Common myeloid progenitor, CD34-positive (primary cell): ENCODE data around the gene KLF3.
A peak's percentile ranks its signal among the peaks of the same experiment; 100 is the strongest.

Experiments
- CTCF ChIA-PET: fragments of 350-600 bp; sonication (Branson Sonifier 250); formaldehyde crosslinking; loops from one replicate; lab custom pipeline; 2021; ENCODE audit warnings: antibody characterized with exemption; lab: Charles Lee
- POLR2A ChIA-PET: fragments of 350-600 bp; sonication (Branson Sonifier 250); formaldehyde crosslinking; loops from one replicate; lab custom pipeline; 2021; ENCODE audit warnings: antibody characterized with exemption; lab: Charles Lee
- DNase-seq, 3 donors: peaks; one replicate each; pipeline versions ENCODE4 v3.0.0 to v3.0.0-alpha.2; 2013
- H3K27ac ChIP-seq, 2 experiments: 1 replicate in 1 of 2; 2 replicates in 1 of 2; pipeline ENCODE4 v1.7.0; 2013; ENCODE audit warnings: inconsistent platforms in 2 of 2, low read length in 2 of 2, mild to moderate bottlenecking in 2 of 2, low read depth in 1 of 2, moderate library complexity in 1 of 2; ENCODE audit not compliant: severe bottlenecking in 2 of 2, insufficient read depth in 1 of 2, poor library complexity in 1 of 2
- H3K27me3 ChIP-seq, 5 experiments: replicated peaks in 2 of 5; 1 replicate in 3 of 5; 2 replicates in 2 of 5; pipeline versions ENCODE4 v1.6.1 to v1.7.0; 2013; ENCODE audit warnings: low read length in 4 of 5, mild to moderate bottlenecking in 2 of 5, moderate library complexity in 2 of 5, inconsistent platforms in 1 of 5; ENCODE audit not compliant: insufficient read depth in 5 of 5, control insufficient read depth in 4 of 5
- H3K36me3 ChIP-seq, 4 experiments: 1 replicate in 2 of 4; 2 replicates in 2 of 4; pipeline versions ENCODE4 v1.6.1 to v1.7.0; 2013; ENCODE audit warnings: low read length in 3 of 4, control low read depth in 1 of 4, mild to moderate bottlenecking in 1 of 4; ENCODE audit not compliant: control insufficient read depth in 4 of 4, insufficient read depth in 4 of 4
- H3K4me1 ChIP-seq, 4 experiments: 1 replicate in 3 of 4; 2 replicates in 1 of 4; pipeline versions ENCODE4 v1.6.1 to v1.7.1; 2013; ENCODE audit warnings: low read length in 3 of 4, mild to moderate bottlenecking in 3 of 4, control low read depth in 1 of 4, inconsistent platforms in 1 of 4, moderate library complexity in 1 of 4; ENCODE audit not compliant: control insufficient read depth in 4 of 4, insufficient read depth in 4 of 4; ENCODE audit errors: control extremely low read depth in 1 of 4
- H3K4me3 ChIP-seq, 7 experiments: 1 replicate in 4 of 7; 2 replicates in 3 of 7; pipeline versions ENCODE4 v1.5.1 to v1.7.0; 2013; ENCODE audit warnings: mild to moderate bottlenecking in 7 of 7, low read length in 6 of 7, moderate library complexity in 6 of 7, inconsistent platforms in 2 of 7, low read depth in 2 of 7, control low read depth in 1 of 7; ENCODE audit not compliant: insufficient read depth in 4 of 7, control insufficient read depth in 1 of 7; ENCODE audit errors: extremely low read depth in 1 of 7
- H3K9me3 ChIP-seq, 5 experiments: 1 replicate in 4 of 5; 2 replicates in 1 of 5; pipeline versions ENCODE4 v1.6.1 to v1.7.1; 2013; ENCODE audit warnings: low read length in 4 of 5, mild to moderate bottlenecking in 2 of 5, inconsistent platforms in 1 of 5, low read depth in 1 of 5, moderate library complexity in 1 of 5; ENCODE audit not compliant: control insufficient read depth in 4 of 5, insufficient read depth in 2 of 5; ENCODE audit errors: control extremely low read depth in 1 of 5
- WGBS: methylation state at CpG from one replicate; pipeline ENCODE4 v1.1.5; 2013; ENCODE audit not compliant: insufficient coverage; 5-methylcytosine and 5-hydroxymethylcytosine counted together

The KLF3 gene

DNA sequence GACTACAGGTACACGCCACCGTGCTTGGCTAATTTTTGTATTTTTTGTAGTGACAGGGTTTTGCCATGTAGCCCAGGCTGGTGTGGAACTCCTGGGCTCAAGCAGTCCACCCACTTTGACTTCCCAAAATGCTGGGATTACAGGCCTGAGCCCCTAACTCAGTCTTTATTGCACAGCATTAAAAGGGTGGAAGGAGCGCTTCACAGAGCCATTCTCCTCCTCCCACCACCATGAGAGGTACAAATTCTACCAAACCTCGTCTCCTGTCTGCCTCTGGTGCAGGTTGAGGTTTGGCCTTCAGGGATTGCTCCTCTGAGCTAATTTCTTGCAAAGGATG, 66.5 kb downstream of the KLF3 start:
- POLR2A ChIA-PET: no interaction called here
- H3K9me3 ChIP-seq: no peaks in the 10 kb centered on the region
- CTCF ChIA-PET: interaction anchor here (0.6 to 7.3 kb wide), 15 partner anchors 10 to 934 kb away, joined by 3 to 73 read pairs (median 5); no protein-coding TSS in a partner anchor
- H3K4me1 ChIP-seq: peaks cover 0 to 8% (median 0%) of the 10 kb centered on the region in 4 experiments
- DNase-seq: no peak
- H3K27me3 ChIP-seq: no peaks in the 10 kb centered on the region
- H3K4me3 ChIP-seq: no peak overlapping the region
- no peak overlapping the region for H3K27ac ChIP-seq
- H3K36me3 ChIP-seq: no peaks in the 10 kb centered on the region
- WGBS: 100% methylated on average over 1 of the region's 4 CpGs

DNA sequence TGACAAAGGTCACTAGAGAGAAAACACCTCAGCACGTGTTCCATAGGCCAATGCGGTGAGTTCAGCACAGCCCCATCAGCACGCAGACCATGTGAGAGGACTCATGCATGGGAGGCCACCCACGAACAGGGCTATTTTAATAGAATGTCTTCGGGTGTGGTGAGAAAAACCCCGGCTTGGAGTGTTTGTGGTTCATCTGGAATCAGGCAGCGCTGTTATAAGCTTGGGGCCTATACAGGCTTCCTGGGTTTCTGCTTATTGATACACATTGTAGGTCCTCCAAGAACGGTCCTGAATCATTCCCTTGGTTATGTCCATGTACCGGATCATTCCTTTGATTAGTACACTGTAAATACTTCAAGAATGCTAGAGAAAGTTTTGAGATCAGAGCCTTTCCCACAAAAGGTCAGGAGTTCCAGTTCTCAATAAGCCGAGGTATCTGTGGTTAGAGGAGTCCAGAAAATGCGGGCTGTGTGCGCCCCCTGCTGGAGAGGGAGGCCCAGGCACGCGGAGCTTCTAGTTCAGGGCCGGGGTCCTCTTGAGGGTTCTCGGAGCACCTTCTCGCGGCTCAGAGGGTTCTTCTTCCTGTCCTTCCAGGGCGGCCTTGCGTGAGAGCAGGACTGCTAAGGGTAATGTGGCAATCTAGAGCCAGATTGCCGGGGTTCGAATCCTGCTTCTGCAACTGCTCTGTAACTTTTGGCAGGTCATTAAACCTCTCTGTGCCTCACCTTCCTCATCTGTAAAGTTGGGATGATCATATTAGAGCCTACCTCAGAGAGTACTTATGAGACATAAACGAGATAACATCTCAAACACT, 67.0 kb downstream of the KLF3 start:
- ChIA-PET POLR2A (no interaction called here), CTCF (interaction anchor here (0.5 to 7.3 kb wide), 24 partner anchors 10 to 934 kb away, joined by 3 to 73 read pairs (median 4); no protein-coding TSS in a partner anchor)
- no peak overlapping the region for H3K4me3 ChIP-seq

DNA sequence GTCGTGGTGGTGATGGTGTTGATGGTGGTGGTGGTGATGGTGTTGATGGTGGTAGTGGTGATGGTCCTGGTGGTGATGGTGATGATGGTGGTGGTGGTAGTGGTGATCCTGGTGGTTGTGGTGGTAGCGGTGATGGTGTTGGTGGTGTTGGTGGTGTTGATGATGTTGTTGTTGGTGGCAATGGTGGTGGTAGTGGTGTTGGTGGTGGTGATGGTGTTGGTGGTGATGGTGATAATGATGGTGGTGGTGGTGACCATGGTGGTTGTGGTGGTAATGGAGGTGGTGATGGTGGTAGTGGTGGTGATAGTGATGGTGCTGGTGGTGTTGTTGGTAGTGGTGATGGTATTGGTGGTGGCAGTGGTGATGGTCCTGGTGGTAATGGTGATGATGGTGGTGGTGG, 69.7 kb downstream of the KLF3 start:
- 100% methylated on average over 2 of the region's 2 CpGs for WGBS
- H3K4me1 ChIP-seq: peaks cover 0 to 8% (median 0%) of the 10 kb centered on the region in 4 experiments
- POLR2A ChIA-PET: no interaction called here
- no peak for DNase-seq
- CTCF ChIA-PET: interaction anchor here (1.4 kb wide), 1 partner anchor 552 kb away, joined by 6 read pairs; no protein-coding TSS in a partner anchor
- H3K9me3 ChIP-seq: no peaks in the 10 kb centered on the region
- H3K27me3 ChIP-seq: no peaks in the 10 kb centered on the region
- no peaks in the 10 kb centered on the region for H3K36me3 ChIP-seq
- no peak overlapping the region for H3K4me3 ChIP-seq
- no peak overlapping the region for H3K27ac ChIP-seq

More for the DNA sequence above, 67.0 kb downstream of the KLF3 start:
- DNase-seq: peak; percentile 71 to 81 (median 76)
- H3K4me1 ChIP-seq: peaks cover 0 to 8% (median 0%) of the 10 kb centered on the region in 4 experiments
- no peaks in the 10 kb centered on the region for H3K27me3 ChIP-seq
- H3K36me3 ChIP-seq: no peaks in the 10 kb centered on the region
- no peak overlapping the region for H3K27ac ChIP-seq
- WGBS: 41% methylated on average over 18 of the region's 23 CpGs
- H3K9me3 ChIP-seq: no peaks in the 10 kb centered on the region

GRCh38 chr4:38734446-38734845, 70.4 kb downstream of the KLF3 start:
- DNase-seq: no peak
- Histone ChIP-seq H3K27me3 (no peaks in the 10 kb centered on the region), H3K4me1 (peaks cover 0 to 8% (median 0%) of the 10 kb centered on the region in 4 experiments), H3K4me3 (no peak overlapping the region), H3K27ac (no peak overlapping the region), H3K36me3 (no peaks in the 10 kb centered on the region), H3K9me3 (no peaks in the 10 kb centered on the region)
- 98% methylated on average over 4 of the region's 5 CpGs for WGBS
- ChIA-PET POLR2A (no interaction called here), CTCF (interaction anchor here (0.9 to 1.4 kb wide), 6 partner anchors 14 to 672 kb away, joined by 3 to 6 read pairs (median 4); no protein-coding TSS in a partner anchor)

GRCh38 chr4:38734911-38735310, 70.9 kb downstream of the KLF3 start:
- Histone ChIP-seq H3K36me3 (no peaks in the 10 kb centered on the region), H3K9me3 (no peaks in the 10 kb centered on the region), H3K27me3 (no peaks in the 10 kb centered on the region), H3K4me3 (no peak overlapping the region), H3K4me1 (peaks cover 0 to 8% (median 0%) of the 10 kb centered on the region in 4 experiments), H3K27ac (no peak overlapping the region)
- no peak for DNase-seq
- 100% methylated on average over 2 of the region's 2 CpGs for WGBS
- POLR2A ChIA-PET: no interaction called here
- CTCF ChIA-PET: interaction anchor here (0.9 to 1.4 kb wide), 6 partner anchors 14 to 672 kb away, joined by 3 to 6 read pairs (median 4); no protein-coding TSS in a partner anchor

DNA sequence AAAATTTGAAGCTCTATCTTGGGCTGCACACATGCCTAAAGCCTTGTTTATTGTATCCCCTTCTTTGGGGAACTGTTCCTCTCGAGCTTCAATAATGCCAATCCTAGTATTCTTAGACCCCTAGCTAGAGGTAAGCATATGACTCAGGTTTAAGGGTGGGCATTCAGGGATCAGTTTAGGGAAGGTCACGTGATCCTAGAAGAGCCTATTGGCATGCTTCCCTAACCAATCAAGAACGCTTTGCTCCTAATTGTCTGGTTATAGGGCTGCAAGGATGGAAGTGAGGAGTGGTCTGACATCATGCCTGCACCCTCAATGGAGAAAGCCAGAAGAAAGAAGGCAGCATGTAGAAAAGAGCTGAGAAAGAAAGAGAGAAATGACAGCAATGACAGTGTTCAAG, 71.9 kb downstream of the KLF3 start:
- 100% methylated on average over 2 of the region's 3 CpGs for WGBS

More for the DNA sequence above, 71.9 kb downstream of the KLF3 start:
- Histone ChIP-seq H3K27me3 (no peaks in the 10 kb centered on the region), H3K4me1 (peaks cover 0 to 4% (median 0%) of the 10 kb centered on the region in 4 experiments), H3K4me3 (no peak overlapping the region), H3K36me3 (no peaks in the 10 kb centered on the region), H3K27ac (no peak overlapping the region), H3K9me3 (no peaks in the 10 kb centered on the region)
- POLR2A ChIA-PET: no interaction called here
- CTCF ChIA-PET: interaction anchor here (0.6 to 1.4 kb wide), 5 partner anchors 10 to 673 kb away, joined by 3 to 4 read pairs (median 4); partner anchors contain the start of gene TLR10
- no peak for DNase-seq
